GM10847 (cell line): ENCODE results near the gene DNAJC17.

Source experiments
- POLR2A ChIP-seq: IDR thresholded peaks from 2 replicates; pipeline ENCODE4 v1.6.1; 2011; ENCODE audit not compliant: insufficient read length; ENCODE audit errors: extremely low read depth

DNAJC17 gene, protein sequence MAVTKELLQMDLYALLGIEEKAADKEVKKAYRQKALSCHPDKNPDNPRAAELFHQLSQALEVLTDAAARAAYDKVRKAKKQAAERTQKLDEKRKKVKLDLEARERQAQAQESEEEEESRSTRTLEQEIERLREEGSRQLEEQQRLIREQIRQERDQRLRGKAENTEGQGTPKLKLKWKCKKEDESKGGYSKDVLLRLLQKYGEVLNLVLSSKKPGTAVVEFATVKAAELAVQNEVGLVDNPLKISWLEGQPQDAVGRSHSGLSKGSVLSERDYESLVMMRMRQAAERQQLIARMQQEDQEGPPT

DNA sequence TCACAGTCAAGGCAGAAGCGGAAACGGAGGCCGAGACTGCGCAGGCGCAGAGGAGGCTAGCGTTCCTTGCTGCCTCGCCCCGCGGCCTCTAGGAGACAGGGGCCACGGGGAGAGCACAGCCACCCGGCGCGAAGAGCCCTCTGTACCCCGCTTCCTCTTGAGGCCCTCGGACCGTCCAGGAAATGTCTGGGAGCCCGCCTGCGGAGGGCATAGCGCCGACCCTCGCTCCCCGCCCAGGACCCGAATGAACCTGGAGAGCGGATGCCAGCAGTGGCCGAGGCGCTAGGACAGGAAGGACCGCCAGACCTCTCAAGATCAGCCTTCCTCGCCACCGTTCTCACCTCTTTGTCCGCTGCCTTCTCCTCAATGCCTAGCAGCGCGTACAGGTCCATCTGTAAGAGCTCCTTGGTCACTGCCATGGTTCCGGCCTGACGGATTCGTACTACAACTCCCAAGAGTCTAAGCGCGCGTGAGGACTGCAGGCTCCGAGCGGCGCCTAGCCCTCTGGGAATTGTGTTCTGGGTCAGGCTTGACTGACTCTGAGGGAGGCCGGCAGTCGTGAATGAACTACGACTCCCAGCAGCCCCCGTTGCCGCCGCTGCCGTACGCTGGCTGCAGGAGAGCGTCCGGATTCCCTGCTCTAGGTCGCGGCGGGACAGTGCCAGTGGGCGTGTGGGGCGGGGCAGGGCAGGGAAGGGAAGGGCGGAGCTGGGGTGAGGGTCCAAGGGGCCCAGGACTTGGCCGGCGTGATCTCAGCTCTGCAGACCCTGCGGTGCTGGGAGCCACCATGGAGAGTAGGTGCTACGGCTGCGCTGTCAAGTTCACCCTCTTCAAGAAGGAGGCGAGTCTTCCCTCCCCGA is at the start of gene DNAJC17, which contains the start of gene ZFYVE19:
Gene DNAJC17, minus strand, starts transcription at position 446 of the 860 bp plus-strand sequence. Its CDS starts 27 bp downstream, at position 419.
Gene ZFYVE19, plus strand, starts transcription at position 62 of the 860 bp plus-strand sequence. Its CDS starts 501 bp downstream, at position 563.
- TF ChIP-seq POLR2A, result peak; percentile 81

DNA sequence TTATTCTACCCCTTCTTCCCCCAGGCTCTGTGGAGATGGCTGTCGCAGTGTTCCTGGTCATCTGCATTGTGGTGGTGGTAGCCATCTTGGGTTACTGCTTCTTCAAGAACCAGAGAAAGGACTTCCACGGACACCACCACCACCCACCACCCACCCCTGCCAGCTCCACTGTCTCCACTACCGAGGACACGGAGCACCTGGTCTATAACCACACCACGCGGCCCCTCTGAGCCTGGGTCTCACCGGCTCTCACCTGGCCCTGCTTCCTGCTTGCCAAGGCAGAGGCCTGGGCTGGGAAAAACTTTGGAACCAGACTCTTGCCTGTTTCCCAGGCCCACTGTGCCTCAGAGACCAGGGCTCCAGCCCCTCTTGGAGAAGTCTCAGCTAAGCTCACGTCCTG is 49.5 kb upstream of the DNAJC17 start:
- no peak for TF ChIP-seq POLR2A

DNA sequence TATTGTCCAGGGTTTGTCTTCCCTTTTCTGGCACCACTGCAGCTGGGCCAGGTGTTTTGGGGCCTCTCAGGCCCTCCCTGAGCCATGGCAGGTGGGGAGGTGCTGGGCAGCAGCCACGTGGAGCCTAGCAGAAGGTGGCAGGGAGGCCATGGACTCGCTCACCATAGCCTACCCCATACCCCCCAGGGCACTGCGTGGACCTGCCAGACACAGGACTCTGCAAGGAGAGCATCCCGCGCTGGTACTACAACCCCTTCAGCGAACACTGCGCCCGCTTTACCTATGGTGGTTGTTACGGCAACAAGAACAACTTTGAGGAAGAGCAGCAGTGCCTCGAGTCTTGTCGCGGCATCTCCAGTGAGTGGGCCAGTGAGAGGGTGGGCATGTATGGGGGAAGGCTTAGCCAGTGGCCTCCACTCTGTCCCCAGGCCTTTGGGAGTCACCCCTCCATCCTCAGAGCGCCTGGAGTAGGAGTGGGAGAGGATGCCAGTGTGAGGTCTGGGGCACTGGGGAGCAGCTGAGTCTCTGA is 48.5 kb upstream of the DNAJC17 start:
- no peak for TF ChIP-seq POLR2A

DNA sequence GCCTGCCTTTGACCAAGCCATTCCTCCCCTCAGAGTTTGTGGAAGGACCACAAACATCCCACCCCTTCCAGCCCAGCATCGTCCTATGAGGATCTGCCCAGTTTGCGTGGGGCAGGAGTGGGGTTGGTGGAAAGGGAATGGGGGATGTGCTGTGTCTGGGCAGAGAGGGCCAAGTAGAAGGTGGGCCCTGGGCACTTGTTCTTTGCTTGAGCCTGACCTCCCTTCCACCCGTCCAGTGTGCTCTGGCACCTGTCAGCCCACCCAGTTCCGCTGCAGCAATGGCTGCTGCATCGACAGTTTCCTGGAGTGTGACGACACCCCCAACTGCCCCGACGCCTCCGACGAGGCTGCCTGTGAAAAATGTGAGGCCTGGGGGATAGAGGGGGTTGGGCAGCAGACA is 46.9 kb upstream of the DNAJC17 start:
- no peak for TF ChIP-seq POLR2A

DNA sequence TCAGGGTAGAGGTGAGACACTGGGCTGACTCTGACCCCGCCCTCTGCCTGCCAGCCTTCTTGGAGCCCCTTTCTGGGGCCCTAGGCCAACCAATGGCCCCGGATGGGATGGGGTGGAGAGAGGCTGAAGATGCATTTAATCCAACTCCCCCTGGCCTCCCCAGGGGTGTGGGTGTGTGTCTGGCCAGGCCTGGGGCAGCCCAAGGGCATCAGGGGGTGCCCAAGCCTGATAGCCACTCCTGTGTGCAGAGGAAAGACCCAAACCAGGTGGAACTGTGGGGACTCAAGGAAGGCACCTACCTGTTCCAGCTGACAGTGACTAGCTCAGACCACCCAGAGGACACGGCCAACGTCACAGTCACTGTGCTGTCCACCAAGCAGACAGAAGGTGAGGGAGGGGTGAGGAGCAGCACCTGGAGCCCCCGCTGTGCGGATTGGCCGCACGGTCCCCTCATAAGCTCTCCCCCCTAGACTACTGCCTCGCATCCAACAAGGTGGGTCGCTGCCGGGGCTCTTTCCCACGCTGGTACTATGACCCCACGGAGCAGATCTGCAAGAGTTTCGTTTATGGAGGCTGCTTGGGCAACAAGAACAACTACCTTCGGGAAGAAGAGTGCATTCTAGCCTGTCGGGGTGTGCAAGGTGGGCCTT is 46.1 kb upstream of the DNAJC17 start:
- no peak for TF ChIP-seq POLR2A

DNA sequence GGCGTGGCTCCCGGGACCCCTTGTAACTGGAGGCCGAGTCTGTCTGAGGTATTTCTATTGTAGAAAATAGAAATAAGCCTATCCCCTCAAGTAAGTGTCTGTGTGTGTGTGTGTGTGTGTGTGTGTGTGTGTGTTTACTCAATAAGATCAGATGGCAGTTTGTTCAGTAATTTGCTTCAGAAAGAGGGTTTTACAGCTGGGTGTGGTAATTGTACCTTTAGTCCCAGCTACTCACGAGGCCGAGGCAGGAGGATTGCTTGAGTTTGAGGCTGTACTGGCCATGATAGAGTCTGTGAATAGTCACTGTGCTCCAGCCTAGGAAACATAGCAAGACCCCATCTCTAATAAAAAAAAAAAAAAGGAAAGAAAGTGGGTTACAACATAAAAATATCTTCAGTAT is 45.3 kb upstream of the DNAJC17 start:
- TF ChIP-seq POLR2A, result no peak

DNA sequence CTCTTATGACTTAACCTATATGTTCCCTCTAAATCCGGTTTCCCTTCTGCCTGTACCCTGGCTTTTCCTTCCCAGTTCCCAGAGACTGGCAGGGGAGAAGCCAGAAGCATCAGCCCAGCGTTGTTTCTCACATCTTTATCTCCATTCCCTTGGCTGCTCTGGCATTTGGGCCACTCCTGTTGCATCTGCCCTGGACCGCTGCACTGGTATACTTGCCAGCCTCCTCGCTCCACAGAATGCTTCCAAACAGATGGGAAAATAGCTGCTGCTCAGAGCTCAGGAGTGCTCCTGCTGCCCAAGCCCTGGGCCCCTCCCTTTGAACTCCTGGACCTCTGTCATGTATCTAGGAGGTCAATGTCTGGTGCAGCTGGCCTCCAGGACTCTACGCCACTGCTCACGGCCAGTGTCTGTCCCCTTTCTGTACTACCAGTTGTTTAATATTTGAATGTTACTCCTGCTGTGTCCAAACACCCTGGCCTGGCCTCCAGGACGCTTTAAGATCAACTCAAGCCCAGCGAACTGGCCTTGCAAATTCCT is 43.4 kb upstream of the DNAJC17 start:
- TF ChIP-seq POLR2A, result no peak

DNA sequence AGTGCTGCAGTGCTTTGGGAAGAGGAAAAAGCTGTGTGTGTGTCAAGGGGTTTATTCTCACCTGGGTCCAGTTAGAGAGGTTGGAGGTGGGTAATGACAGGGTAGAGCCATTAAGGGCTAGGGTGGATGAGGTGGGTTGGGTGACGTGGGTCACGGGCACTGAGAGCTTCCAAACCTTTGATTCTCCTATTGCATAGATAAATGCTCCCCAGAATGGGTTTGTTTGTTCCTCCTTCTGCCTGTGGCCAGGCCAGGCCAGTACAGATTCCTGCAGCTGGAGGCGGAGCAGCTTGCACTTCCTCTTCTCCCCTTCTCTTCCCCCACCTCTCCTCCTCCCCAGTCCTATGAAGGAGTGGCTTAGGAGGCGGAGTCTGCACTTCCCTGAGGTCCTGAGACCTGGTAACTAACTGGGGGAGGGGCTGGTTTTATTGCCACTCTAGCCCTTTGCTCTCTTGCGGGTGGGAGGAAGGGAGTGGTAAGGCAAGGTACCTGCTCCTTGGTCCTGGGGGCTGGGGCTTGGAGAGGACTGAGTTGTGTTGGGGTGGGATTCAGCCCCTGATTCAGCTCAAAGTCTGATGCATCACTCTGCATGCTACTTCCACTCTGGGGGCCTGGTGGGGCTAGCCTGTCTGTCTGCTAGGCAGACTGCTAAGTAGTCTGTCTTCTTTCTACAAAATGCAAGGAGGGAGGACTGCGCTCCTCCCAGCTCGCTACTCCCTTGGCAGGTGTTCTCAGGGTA is 40.1 kb upstream of the DNAJC17 start:
- TF ChIP-seq POLR2A, result no peak

DNA sequence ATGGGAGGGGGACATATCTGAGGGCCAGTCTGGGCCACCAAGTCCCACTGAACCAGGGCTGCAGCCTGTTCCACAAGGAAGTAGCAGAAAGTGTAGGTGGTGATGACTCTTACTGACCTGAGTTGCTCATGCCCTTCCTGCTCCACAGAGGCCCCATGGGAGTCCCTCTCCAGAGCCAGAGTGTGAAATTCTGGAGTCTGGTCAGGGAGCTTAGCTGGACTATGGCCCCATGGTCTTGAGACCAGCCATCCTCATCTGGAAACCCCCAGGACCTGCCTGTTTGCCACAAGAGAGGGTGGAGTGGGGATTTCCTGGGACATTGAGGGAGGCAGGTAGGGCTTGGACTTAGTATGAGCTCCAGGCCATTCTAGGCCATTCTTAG is 39.6 kb upstream of the DNAJC17 start:
- TF ChIP-seq POLR2A, result no peak

DNA sequence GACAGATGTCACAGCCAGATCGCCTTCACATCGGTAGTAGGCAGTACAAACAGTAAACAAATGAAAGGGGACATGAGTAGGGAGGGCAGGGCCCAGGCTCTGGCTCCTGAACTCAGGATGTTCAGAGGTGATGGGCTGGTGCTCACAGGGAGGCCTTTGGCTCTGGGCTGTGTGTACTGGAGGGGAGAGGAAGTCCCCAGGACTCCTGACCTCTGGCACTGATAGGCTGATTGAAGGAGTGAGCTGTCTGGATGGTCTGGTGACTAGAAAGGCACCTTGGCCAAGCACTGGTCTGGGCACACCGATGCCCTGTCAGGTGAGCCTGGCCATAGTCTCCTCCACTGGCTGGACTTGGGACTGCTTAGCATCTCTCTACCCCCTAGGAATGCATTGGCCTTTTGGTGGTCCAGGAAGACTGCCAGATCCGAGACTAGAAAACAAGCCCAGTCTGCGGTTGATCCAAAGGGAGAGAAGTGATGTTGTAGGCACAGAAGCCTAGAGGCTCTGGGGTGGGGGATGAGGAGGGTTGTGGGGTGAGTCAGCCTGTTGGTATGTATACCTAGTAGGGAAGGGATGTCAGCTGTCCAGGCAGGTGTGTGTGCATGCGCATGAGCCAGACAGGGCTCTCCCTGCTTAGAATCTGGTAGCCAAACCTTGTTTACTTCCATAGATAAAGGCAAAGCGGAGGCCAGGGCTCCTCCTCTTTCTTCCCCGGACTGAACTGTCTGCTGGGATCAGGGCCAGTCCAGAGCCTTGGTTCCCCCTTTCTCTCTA is 38.4 kb upstream of the DNAJC17 start:
- no peak for TF ChIP-seq POLR2A

DNA sequence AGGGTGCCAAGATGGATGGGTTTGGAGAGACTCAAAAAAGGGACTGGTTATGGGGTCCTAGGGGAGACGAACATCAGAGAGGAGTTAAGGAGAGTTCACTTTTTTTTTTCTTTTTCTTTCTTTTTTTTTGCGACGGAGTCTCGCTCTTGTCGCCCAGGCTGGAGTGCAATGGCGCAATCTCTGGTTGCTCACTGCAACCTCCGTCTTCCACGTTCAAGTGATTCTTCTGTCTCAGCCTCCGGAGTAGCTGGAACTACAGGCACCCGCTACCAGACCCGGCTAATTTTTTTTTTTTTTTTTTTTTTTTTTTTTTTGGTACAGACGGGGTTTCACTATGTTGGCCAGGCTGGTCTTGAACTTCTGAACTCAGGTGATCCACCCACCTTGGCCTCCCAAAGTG is 37.8 kb upstream of the DNAJC17 start:
- no peak for TF ChIP-seq POLR2A

DNA sequence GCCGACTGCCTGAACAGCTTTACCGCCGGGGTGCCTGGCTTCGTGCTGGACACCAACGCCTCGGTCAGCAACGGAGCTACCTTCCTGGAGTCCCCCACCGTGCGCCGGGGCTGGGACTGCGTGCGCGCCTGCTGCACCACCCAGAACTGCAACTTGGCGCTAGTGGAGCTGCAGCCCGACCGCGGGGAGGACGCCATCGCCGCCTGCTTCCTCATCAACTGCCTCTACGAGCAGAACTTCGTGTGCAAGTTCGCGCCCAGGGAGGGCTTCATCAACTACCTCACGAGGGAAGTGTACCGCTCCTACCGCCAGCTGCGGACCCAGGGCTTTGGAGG is 37.4 kb upstream of the DNAJC17 start:
- TF ChIP-seq POLR2A, result no peak

DNA sequence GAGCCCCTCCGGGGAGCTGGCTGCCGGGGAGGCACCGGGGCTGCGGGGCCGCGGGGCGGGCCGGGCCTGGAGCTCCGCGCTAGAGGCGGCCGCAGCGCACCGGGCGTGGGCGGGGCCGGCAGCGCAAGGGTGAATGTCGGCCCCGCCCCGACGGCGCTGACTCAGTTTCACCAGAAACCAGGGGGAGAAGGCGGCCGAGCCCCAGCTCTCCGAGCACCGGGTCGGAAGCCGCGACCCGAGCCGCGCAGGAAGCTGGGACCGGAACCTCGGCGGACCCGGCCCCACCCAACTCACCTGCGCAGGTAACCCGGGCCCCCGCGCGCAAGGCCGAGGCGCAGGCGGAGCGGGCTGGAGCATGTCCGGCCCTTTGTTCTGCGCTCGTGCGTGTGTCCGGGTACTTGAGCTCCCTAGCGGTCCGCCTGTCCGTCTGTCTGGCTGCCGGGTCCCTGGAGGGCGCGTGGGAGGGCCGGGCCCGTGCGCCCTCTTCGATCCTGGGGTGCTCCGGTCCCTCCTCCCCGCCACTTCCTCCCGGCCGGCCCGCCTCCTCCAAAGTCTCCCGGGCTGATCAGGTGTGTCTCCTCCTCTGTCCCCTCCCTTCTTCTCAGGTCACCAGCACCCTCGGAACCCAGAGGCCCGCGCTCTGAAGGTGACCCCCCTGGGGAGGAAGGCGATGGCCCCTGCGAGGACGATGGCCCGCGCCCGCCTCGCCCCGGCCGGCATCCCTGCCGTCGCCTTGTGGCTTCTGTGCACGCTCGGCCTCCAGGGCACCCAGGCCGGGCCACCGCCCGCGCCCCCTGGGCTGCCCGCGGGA is 36.8 kb upstream of the DNAJC17 start, which contains the start of gene SPINT1:
Gene SPINT1, plus strand, starts transcription at position 164 of the 811 bp plus-strand sequence. Its CDS starts 507 bp downstream, at position 671.
- TF ChIP-seq POLR2A, result no peak

DNA sequence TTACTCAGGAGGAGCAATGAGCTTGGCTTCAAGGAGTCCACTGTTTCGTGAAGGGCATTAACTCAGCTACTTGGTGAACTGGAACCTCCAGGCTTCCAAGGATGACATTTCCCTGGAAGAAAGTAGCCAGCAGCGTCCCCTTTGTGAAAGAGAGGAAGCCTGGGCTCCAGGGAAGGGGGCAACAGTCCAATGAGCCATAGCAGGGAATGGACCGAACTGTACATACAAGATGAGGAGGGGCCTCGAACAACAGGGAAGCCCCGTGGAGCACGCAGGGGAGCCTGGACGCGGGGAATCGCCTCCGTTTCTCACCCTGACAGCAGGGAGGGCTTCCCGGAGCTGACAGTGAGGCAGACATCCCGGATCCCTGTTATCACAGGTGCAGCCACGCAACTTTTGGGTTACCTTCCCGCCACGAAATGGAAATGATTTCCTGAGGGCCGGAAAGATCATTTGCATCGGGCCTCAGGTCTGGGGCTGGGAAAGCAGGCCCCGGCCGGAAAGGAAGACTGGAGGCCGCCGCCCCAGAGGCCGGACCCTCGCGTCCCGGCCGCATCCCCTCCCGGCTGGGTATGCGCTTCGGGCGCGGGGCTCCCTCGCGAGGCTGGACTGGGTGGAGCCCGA is 36.1 kb upstream of the DNAJC17 start:
- TF ChIP-seq POLR2A, result no peak
